Cardiac fibroblast (primary cell): Measurements from ENCODE around the gene GNG7.
"Not testable (repeated sequence)": the region's sequence is repeated elsewhere in the genome, so short reads cannot be mapped to it uniquely, and the experiment has no call there.

ENCODE experiments used
- DNase-seq, 2 donors: peaks; one replicate each; pipeline versions ENCODE4 v3.0.0 to v3.0.0-alpha.2; 2010; ENCODE audit warnings: low read depth in 2 of 2
- H3K4me3 ChIP-seq, 2 donors: replicated peaks in 1 of 2; 1 replicate in 1 of 2; 2 replicates in 1 of 2; pipeline ENCODE4 v1.5.1; 2011; ENCODE audit warnings: low read depth in 2 of 2, low read length in 2 of 2, mild to moderate bottlenecking in 2 of 2, moderate library complexity in 1 of 2
- CTCF ChIP-seq: IDR thresholded peaks from one replicate; pipeline ENCODE4 v1.5.1; 2011; ENCODE audit warnings: low read depth, mild to moderate bottlenecking, low read length, inconsistent platforms

The GNG7 gene

GRCh38 chr19:2716722-2717637 is 14.5 kb upstream of the GNG7 start:
- no peak for DNase-seq
- TF ChIP-seq CTCF, result no peak
- no peak overlapping the region for H3K4me3 ChIP-seq

DNA sequence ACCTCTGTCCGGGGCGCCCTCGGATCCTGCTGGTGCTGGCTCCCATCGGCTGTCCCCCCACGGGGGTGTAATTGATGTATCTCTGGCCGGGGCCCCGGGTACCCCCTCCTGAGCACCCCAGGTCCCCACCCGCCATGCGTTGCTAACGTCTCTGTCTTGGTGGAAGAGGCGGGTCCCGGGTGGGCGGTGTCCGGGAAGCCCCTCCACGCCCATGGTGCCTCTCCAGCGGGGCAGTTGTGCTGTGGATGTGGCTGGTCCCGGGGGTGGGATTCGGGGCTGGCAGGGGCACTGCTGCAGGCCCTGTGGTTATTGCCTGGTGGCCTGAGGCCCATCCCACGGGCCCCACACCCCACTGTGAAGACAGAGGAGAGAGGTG is 13.8 kb upstream of the GNG7 start:
- H3K4me3 ChIP-seq, result no peak overlapping the region
- DNase-seq, result no peak

DNA sequence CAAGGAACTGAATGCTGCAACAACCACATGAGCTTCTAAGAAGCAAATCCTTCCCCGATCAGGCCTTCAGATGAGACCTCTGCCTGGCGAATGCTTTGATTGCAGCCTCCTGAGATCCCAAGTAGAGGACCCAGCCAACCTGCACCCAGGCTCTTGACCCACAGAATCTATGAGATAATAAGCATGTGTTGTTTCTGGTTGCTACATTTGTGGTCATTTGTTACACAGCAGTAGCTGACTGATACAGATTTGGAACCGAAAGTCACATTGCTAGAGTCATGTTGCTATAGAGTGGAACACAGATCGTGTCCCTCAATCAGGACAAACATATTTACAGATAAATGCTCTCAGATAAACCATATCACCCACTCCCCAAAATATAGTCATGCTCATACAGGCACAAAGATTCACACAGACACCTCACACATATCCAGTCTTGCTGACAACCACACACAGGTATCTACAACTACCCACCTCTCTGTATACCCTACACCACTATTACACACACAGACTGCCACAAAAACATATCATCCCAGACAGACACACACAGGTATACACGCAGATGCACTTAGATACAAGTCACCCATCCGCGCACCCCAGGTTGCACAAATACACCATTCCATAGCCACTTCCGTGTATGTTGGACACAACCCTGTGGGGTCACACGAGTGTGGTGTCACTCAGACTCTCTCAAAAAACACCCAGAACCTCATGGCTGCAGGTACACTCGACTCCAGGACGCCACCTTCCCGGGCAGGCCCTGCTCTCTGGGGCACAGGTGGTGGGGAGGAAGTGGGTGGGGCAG is 13.2 kb upstream of the GNG7 start:
- no peak for TF ChIP-seq CTCF
- H3K4me3 ChIP-seq, result no peak overlapping the region
- no peak for DNase-seq

More for the DNA sequence above, 13.8 kb upstream of the GNG7 start:
- no peak for TF ChIP-seq CTCF

- no peak for DNase-seq
- no peak for TF ChIP-seq CTCF
- H3K4me3 ChIP-seq, result no peak overlapping the region
Measured at GRCh38 chr19:2714531-2715269, 12.2 kb upstream of the GNG7 start.

GRCh38 chr19:2714102-2714501 is 11.6 kb upstream of the GNG7 start:
- H3K4me3 ChIP-seq, DNase-seq: not testable (repeated sequence)

DNA sequence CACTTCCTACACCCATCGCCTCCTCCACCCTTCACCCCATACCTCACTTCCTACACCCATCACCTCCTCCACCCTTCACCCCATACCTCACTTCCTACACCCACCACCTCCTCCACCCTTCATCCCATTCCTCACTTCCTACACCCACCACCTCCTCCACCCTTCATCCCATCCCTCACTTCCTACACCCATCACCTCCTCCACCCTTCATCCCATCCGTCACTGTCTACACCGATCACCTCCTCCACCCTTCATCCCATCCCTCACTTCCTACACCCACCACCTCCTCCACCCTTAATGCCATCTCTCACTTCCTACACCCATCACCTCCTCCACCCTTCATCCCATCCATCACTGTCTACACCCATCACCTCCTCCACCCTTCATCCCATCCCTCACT is 10.7 kb upstream of the GNG7 start:
- not testable (repeated sequence) for H3K4me3 ChIP-seq, DNase-seq

- no peak for TF ChIP-seq CTCF
- DNase-seq, result no peak
- H3K4me3 ChIP-seq, result no peak overlapping the region
Measured at GRCh38 chr19:2711875-2712205, 9.3 kb upstream of the GNG7 start.
